KBM-7 (cell line): Measurements from ENCODE around the gene UNG.

Experiments
- DNase-seq: peaks from one replicate; pipeline ENCODE4 v3.0.0-alpha.2; 2015
- in situ Hi-C: fragments of 300-500 bp; cut with MboI; formaldehyde crosslinking; loops from 2 replicates; pipeline ENCODE4 v1.14.3; 2020; ENCODE audit warnings: low sequenced_read_pairs, low pct_unique_long_range_greater_than_20kb, mixed read lengths

The UNG gene

DNA sequence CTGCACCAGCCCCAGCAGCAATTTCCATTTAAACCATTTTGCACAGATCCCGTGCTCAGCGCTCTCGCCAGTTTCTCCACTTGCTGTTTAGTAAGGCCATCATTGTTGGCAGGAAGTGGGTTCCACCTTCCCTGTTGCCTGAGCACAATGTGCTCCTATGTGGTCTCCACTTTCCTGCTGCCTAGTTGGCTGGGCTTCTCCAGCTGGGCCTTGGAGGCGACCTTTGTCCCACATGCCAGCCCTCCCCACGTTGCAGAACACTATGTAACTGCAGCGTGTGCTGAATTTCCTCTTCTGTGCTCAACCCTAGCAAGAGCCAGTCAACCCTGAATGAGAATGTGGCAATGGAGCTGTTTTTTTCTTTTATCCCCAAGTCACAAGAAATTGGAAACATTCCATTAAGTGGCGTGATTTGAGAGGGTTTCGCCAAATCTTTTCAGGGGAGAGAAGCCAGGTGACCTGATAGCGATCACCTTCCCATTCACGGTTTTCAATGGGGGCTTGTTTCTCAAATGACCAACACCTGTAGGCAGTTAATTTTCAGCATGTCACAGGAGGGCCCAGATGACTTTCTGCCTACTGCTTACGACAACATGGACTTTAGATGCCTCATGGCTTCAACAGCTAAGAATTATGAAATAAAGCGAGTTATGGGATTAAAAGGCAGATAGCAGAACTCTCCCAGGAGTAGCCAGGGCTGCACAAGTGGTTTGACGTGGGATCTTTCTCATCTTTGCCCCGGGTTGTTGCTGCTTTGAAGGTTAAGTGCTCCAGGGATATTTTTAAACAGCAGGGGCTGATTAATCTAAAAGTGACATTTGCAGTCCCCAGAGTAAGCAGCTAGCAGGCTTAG lies 18.6 kb downstream of the UNG start, which contains the start of gene ACACB:
Gene ACACB (plus strand): TSS at position 830 of the 853 bp plus-strand sequence. CDS start 22,819 bp downstream, outside the sequence.
- in situ Hi-C loops, result no loop called here
- DNase-seq, result peak; percentile 31

DNA sequence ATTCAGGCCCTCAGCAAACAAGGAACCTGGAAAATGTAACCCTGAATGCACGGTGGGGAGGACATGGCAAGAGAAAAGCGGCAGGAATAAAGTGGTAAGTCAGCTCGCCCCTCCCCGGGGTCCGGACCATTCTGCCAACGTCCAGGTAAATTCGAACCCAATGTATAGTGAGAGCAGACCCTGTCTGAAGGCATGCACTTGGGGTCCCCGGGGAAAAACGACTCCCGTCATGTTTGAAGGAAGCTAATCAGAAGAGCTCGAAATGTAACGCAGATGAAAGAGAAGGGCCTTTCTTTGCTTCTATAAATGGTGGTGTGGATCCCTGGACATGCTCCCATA lies 19.2 kb downstream of the UNG start:
- in situ Hi-C loops, result no loop called here
- no peak for DNase-seq

DNA sequence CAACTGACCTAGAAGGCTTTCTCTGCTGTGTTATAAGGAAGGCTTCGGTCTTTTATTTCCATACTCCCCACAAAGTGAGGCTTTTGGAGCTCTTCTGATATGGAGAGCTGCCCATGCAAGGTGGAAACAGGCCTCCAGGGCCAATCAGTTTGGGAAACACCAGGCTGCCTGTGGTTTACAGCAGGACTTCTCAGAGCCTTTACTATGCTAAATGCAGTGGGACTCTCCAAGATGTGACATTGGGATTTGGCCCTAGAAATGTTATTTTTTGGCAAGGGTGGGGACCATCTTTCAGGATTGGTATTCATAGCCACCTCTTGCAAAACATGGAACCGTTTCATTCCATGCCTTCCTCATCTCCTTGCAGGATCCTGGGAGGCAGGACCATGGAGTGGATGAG lies 22.7 kb downstream of the UNG start:
- in situ Hi-C loops, result no loop called here
- no peak for DNase-seq

- in situ Hi-C loops, result no loop called here
- DNase-seq, result no peak
Measured at GRCh38 chr12:109120557-109120956, 23.2 kb downstream of the UNG start.

GRCh38 chr12:109121346-109121880 lies 24.0 kb downstream of the UNG start:
- DNase-seq, result no peak
- in situ Hi-C loops, result no loop called here

DNA sequence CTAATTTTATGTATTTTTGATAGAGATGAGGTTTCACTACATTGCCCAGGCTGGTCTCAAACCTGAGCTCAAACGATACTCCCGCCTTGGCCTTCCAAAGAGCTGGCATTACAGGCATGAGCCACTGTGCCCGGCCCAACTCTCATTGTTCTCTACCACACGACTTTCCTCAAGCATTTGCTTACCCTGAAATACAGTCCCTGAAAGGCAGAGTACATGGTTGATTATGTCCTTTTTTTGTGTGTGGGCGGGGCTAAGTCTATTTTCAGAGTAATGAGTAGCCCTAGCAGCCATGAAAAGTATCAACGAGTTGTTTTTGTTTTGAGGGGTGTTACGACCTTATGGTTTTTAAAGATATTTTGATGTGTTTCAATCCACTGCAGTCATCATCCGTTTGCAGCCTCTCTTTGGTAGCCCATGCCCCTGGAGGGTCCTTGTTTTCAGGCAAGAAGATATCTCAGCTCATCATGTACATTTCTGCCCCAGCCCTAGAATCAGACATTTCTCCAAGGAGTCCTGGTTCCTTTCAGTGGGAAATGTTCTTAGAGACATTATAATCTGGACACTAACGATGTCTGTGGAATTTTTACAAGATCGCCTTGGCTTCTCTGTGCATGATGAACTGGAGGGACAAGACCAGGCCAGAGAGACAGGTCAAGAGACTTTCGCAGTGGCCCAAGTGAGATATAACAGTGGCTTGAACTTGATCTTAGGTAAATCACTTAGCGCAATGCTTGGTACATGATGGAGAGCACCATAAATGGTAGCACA lies 27.7 kb downstream of the UNG start:
- DNase-seq, result no peak
- in situ Hi-C loops, result no loop called here

DNA sequence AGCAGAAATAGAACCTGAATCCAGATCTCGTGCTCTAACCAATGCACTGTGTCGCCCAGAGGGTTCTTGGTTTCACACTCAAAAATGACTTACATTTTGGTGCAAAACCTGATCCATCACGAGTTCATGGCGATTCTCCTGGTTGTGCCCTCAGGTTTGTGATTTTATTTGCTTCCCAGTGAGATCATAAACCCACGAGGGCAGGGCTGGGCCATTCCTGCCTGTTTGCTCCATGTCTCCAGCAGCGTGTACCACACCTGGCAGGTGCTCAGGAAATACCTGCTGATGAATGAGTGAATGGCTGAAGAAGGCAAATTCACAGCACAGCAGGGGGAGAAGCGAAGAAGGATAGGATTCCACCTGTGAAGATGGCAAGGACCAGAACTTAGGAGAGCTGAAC lies 28.4 kb downstream of the UNG start:
- DNase-seq, result no peak
- in situ Hi-C loops, result no loop called here

DNA sequence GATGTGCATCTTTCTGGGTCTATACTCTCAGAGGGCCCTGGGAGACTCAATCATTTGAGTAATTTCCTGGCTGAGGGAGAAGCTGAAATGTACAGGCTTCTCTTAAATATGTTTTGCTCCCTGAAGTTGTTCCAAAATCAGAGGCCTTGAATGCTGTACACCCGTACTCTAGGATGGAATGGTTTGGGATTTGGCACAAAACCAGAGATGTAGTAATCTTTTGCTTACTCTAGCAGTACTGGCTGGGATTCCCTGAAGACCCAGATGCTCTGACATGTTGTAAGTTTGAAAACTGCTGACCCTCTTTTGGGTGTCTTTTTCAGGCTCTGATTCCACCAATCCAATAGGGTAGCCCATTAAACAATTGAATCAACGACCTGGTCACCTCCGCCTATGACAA lies 29.4 kb downstream of the UNG start:
- in situ Hi-C loops, result no loop called here
- no peak for DNase-seq

- no peak for DNase-seq
- in situ Hi-C loops, result no loop called here
Measured at GRCh38 chr12:109127533-109128242, 30.3 kb downstream of the UNG start.

- in situ Hi-C loops, result no loop called here
- no peak for DNase-seq
Measured at GRCh38 chr12:109130297-109131153, 33.1 kb downstream of the UNG start.

- no peak for DNase-seq
Measured at GRCh38 chr12:109131154-109132050, 34.0 kb downstream of the UNG start.

GRCh38 chr12:109134186-109134917 lies 37.0 kb downstream of the UNG start:
- no peak for DNase-seq
- in situ Hi-C loops, result no loop called here

More at GRCh38 chr12:109131154-109132050, 34.0 kb downstream of the UNG start:
- in situ Hi-C loops, result no loop called here

- in situ Hi-C loops, result no loop called here
- DNase-seq, result no peak
Measured at GRCh38 chr12:109137055-109137454, 39.7 kb downstream of the UNG start.

DNA sequence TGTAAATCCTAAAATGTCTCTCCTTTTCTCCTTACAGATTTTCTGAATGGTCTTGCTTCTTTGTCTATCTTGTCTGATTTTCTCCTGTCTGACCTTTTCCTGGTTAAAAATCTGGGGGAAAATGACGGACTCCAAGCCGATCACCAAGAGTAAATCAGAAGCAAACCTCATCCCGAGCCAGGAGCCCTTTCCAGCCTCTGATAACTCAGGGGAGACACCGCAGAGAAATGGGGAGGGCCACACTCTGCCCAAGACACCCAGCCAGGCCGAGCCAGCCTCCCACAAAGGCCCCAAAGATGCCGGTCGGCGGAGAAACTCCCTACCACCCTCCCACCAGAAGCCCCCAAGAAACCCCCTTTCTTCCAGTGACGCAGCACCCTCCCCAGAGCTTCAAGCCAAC lies 42.0 kb downstream of the UNG start:
- in situ Hi-C loops, result no loop called here
- no peak for DNase-seq

DNA sequence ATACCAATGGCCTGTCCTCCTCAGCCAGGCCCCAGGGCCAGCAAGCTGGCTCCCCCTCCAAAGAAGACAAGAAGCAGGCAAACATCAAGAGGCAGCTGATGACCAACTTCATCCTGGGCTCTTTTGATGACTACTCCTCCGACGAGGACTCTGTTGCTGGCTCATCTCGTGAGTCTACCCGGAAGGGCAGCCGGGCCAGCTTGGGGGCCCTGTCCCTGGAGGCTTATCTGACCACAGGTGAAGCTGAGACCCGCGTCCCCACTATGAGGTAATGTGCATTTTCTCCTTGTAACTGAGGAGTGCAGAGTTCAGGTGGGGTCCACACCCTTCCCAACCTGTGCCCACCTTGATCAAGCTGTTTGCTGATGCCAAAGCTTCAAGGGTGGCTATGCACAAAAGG lies 42.4 kb downstream of the UNG start:
- DNase-seq, result no peak
- in situ Hi-C loops, result no loop called here

- in situ Hi-C loops, result no loop called here
- no peak for DNase-seq
Measured at GRCh38 chr12:109140560-109140959, 43.2 kb downstream of the UNG start.

DNA sequence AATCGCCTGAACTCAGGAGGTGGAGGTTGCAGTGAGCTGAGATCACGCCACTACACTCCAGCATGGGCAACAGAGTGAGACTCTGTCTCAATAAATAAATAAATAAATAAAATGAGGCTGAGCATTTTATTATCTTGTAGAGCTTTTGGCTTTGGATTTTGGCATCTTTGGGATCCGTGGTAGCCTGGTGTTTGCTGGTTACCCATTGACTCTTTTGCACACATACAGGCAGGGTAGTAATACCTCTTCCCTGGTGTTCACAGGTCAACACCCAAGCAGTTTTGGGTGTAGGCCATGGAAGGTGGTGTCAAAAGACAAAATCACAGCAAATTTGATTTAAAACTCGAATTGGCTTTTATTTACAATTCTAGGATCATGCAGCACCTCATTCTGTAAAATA lies 46.8 kb downstream of the UNG start:
- no peak for DNase-seq
- in situ Hi-C loops, result no loop called here
